Neutrophil (primary cell): ENCODE measurements around the gene AKT3.

ENCODE experiments used
- H3K27ac ChIP-seq: fragments of 200-600 bp; sonication (generic); 2 replicates; pipeline ENCODE4 v1.5.1; 2016; ENCODE audit warnings: mild to moderate bottlenecking, moderate library complexity
- H3K27me3 ChIP-seq: fragments of 200-600 bp; sonication (generic); 2 replicates; pipeline ENCODE4 v1.6.0; 2016; ENCODE audit warnings: mild to moderate bottlenecking
- H3K36me3 ChIP-seq: fragments of 200-600 bp; sonication (generic); 2 replicates; pipeline ENCODE4 v1.5.1; 2017
- H3K4me1 ChIP-seq, 2 experiments: fragments of 200-600 bp in 1 of 2; sonication (generic) in 1 of 2; 1 replicate in 1 of 2; 2 replicates in 1 of 2; pipeline versions ENCODE4 v1.5.1 to v1.6.1; 2013 to 2016; ENCODE audit warnings: low read depth in 1 of 2, low read length in 1 of 2, mild to moderate bottlenecking in 1 of 2, moderate library complexity in 1 of 2; ENCODE audit not compliant: control insufficient read depth in 1 of 2, insufficient read depth in 1 of 2
- H3K4me3 ChIP-seq, 2 experiments: fragments of 200-600 bp in 1 of 2; sonication (generic) in 1 of 2; 1 replicate in 1 of 2; 2 replicates in 1 of 2; pipeline ENCODE4 v1.5.1; 2013 to 2016; ENCODE audit warnings: low read depth in 1 of 2, low read length in 1 of 2, mild to moderate bottlenecking in 1 of 2, moderate library complexity in 1 of 2
- H3K9me3 ChIP-seq: fragments of 200-600 bp; sonication (generic); 2 replicates; pipeline ENCODE4 v1.5.1; 2016
- TF ChIP-seq, protein P1 (sequence below): fragments of 200-600 bp; sonication (generic); IDR thresholded peaks from 2 replicates; pipeline ENCODE4 v1.5.1; 2016; ENCODE audit warnings: antibody characterized with exemption

The AKT3 gene

DNA sequence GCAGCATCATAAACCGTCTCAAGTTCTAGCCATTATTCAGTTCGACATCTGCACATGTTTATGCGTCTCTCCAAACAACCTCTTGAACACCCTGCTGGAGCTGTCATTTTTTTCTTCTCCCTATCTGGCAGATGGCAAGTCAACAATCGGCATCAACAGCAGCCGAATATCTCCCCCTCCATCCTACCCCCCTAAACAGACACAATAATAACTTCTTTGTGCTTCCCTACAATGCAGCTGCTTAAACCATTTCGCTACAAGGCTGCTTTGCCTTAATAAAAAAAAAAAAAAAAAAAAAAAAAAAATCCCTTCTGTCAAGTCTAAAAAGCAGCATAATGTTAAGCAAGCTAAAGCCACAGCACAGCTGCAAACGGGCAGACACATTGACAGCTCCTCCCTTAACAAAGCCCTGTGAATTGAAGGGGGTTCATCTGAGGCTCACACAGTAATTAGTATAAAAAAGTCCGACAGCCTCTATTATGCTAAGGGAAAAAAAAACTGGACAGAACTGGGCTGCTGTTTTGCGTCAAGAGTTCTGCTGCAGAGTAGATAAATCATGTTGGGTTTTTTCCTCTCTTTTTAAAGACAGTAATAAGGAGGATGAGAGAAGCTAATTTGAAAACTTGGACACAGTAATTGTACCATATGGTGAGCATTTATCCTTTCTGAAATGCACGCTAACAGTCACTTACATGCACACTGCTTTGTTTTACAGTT lies 136.4 kb downstream of the AKT3 start:
- TF ChIP-seq, protein P1, sequence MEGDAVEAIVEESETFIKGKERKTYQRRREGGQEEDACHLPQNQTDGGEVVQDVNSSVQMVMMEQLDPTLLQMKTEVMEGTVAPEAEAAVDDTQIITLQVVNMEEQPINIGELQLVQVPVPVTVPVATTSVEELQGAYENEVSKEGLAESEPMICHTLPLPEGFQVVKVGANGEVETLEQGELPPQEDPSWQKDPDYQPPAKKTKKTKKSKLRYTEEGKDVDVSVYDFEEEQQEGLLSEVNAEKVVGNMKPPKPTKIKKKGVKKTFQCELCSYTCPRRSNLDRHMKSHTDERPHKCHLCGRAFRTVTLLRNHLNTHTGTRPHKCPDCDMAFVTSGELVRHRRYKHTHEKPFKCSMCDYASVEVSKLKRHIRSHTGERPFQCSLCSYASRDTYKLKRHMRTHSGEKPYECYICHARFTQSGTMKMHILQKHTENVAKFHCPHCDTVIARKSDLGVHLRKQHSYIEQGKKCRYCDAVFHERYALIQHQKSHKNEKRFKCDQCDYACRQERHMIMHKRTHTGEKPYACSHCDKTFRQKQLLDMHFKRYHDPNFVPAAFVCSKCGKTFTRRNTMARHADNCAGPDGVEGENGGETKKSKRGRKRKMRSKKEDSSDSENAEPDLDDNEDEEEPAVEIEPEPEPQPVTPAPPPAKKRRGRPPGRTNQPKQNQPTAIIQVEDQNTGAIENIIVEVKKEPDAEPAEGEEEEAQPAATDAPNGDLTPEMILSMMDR, result no peak
- H3K9me3 ChIP-seq, result no peaks in the 10 kb centered on the region
- H3K27me3 ChIP-seq, result no peaks in the 10 kb centered on the region
- no peak overlapping the region for H3K4me3 ChIP-seq
- peaks cover 0 to 20% of the 10 kb centered on the region in 2 experiments for H3K4me1 ChIP-seq
- H3K36me3 ChIP-seq, result no peaks in the 10 kb centered on the region
- no peak overlapping the region for H3K27ac ChIP-seq

DNA sequence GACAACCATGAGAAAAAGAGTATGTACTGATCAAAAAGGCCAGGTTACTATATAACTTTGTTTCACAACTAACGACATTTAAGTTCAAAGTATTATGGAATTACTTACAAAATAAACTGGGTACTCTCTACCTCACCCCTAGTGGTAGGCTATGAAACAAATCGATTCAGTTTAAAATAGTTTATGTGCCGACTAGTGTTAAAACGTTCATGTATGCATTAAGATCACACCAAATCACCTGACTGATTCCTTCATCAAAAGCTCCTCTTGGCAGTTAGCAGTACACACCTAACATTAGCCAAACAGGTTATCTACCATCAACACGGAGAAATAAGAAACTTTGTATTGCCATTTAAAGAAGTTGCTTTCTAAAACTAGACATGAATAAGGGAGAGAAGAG lies 137.1 kb downstream of the AKT3 start:
- Histone ChIP-seq H3K4me1 (peaks cover 0 to 20% of the 10 kb centered on the region in 2 experiments), H3K36me3 (no peaks in the 10 kb centered on the region), H3K27ac (no peak overlapping the region), H3K27me3 (no peaks in the 10 kb centered on the region), H3K4me3 (no peak overlapping the region), H3K9me3 (no peaks in the 10 kb centered on the region)
- TF ChIP-seq, protein P1, result no peak

DNA sequence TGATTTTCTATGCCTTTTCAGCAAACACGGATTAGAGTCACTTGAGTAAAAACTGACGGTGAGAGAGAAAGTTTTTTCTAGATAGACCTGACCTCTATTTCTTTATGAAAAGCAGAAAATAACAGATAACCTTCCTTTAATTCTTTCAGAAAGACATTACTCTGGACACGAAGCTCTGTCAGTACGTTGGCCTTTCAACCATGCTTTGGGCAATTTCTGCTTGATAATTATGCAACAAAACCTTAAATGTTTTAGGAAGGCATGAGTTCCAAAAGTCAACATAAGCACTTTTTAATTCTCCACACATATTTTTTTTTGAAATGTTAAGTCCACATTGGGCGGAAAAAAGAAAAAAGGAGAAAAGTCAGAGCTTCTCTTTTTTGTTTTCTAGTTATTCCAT lies 137.8 kb downstream of the AKT3 start:
- no peaks in the 10 kb centered on the region for H3K27me3 ChIP-seq
- peaks cover 0 to 20% of the 10 kb centered on the region in 2 experiments for H3K4me1 ChIP-seq
- H3K27ac ChIP-seq, result no peak overlapping the region
- H3K9me3 ChIP-seq, result no peaks in the 10 kb centered on the region
- no peaks in the 10 kb centered on the region for H3K36me3 ChIP-seq
- H3K4me3 ChIP-seq, result no peak overlapping the region
- TF ChIP-seq, protein P1, result no peak

DNA sequence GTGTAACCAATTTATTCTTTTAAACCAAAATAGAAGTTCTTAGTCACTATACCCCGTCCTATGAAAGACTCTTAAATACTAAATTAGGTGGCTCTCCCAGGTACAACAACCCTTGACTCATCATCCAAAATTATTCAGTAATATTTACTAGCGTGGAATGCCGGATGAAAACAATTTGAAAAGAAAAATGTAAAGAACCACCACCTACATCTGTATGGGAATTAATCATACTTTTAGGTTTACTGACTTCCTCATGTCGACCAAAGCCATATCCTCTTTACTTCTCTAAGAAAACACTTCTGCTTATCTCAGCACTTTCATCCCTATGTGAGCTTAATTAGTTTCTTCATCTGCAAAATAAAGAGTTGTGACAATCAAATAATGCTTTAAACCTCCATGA lies 139.6 kb downstream of the AKT3 start:
- TF ChIP-seq, protein P1, result no peak

DNA sequence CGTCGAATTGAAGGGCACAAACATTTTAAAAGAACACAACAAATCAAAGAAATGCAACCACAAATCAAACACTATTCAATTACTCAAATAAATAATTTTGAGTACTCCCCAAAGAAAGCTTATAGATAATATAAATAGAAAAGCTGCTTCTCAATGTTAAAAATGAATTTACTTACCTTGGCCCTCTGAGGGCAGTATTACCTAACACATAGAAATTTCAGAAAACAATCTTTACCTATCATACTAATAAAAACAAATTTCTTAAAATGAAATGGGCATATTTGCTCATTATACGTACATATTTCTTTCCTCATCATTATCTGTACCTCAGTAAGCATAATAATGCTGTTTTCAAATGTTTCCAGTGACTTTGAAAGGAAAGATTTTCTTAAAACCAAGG lies 141.8 kb downstream of the AKT3 start:
- H3K36me3 ChIP-seq, result no peaks in the 10 kb centered on the region
- TF ChIP-seq, protein P1, result no peak

More for the DNA sequence above, 139.6 kb downstream of the AKT3 start:
- H3K4me1 ChIP-seq, result peaks cover 0 to 20% of the 10 kb centered on the region in 2 experiments
- H3K4me3 ChIP-seq, result no peak overlapping the region
- H3K9me3 ChIP-seq, result no peaks in the 10 kb centered on the region
- no peaks in the 10 kb centered on the region for H3K36me3 ChIP-seq
- H3K27ac ChIP-seq, result no peak overlapping the region
- H3K27me3 ChIP-seq, result no peaks in the 10 kb centered on the region

More for the DNA sequence above, 141.8 kb downstream of the AKT3 start:
- Histone ChIP-seq H3K9me3 (no peaks in the 10 kb centered on the region), H3K27me3 (no peaks in the 10 kb centered on the region), H3K4me1 (peaks cover 0 to 14% of the 10 kb centered on the region in 2 experiments), H3K4me3 (no peak overlapping the region), H3K27ac (no peak overlapping the region)
